GM19467 (cell line): Measurements from ENCODE around the gene HRH1.
"Not testable (repeated sequence)": the region's sequence is repeated elsewhere in the genome, so short reads cannot be mapped to it uniquely, and the experiment has no call there.

Experiments
- ATAC-seq: cut with Tn5 transposase; IDR thresholded peaks from one replicate; pipeline ENCODE4 v1.9.1; 2021; ENCODE audit warnings: mild to moderate bottlenecking, moderate library complexity; ENCODE audit not compliant: unreplicated experiment

HRH1 gene

GRCh38 chr3:11238880-11239279 is 84.6 kb downstream of the HRH1 start:
- no peak for ATAC-seq

DNA sequence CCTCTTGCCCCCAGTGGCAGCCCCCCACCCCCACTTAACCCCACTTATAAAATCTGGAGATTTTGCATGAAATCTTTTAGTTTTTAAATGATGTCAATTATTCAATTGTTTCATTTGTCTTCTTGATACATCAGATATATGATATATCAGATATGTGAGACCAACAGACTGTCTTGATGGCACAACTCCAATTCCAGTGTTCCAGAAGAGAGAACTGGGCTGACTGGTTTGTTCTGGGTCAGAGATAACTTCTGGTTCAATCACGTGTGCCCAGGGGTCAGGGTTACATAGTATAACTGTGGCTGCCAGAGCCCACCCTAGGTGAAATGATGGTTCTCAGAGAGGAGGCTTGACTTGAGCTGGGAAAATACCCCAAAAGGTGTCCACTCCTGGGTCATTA is 85.5 kb downstream of the HRH1 start:
- ATAC-seq: no peak

- ATAC-seq: no peak
Measured at GRCh38 chr3:11240496-11240895, 86.2 kb downstream of the HRH1 start.

GRCh38 chr3:11244121-11244677 is 89.9 kb downstream of the HRH1 start:
- ATAC-seq: no peak

DNA sequence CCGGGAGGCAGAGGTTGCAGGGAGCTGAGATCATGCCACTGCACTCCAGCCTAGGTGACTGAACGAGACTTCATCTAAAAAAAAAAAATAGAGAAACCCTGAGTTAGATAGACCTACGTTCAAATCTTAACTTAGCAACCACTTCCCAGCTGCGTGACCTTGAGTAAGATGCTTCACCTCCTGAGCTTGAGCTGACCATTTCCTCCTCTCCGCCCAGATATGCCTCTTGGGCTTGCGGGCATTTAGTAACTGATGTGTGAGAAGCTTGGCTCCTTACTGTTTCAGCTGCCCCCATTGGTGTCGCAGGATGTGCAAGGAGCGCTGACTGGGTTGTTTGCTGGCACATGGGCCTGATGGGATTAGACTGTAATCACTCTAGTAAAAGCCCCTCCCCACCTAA is 91.0 kb downstream of the HRH1 start:
- no peak for ATAC-seq

DNA sequence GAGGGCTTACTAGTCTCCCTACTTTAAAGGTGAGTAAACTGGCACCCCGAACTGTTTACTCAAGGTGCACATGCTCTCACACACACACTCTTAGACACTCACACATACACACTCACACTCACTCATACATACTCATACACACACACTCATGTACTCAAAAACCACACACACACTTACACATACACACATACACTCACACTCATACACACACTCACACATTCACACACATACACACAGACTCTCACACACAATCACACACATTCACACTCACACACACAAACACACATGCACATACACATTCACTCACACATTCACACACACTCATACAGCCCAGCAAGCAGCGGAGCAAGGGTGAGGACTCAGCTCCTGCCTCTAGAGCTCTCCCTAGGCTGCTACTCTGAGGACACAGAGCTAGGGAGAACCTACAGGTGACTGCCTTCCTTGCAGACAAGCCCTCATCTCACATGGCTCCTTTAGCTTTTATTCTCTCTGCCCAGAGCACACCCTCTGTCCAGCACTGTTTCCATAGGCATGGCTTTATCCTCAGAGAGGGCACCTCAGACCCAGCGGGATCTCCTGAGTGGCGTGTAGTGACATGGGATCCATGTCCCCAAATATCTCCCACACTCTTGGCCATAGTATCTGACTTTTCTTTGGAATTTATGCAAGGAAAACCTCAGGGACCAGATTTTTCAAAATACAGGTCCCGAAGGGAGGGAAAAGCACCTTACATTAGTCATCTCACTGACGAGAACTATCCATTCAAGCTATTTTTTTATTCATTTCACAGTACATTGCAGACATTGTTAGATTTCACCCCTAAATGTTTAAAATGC is 91.8 kb downstream of the HRH1 start:
- ATAC-seq: no peak

DNA sequence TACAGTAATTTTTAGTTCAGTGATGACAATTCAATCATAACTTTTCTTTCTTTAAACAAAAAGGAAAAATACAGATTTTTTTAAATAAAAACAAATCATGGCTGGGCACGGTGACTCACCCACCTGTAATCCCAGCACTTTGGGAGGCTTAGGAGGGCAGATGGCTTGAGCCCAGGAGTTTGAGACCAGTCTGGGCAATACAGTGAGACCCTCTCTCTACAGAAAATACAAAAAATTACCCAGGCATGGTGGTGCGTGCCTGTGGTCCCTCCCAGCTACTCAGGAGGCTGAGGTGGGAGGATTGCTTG is 92.3 kb downstream of the HRH1 start:
- ATAC-seq: no peak

GRCh38 chr3:11247362-11247761 is 93.1 kb downstream of the HRH1 start:
- no peak for ATAC-seq

DNA sequence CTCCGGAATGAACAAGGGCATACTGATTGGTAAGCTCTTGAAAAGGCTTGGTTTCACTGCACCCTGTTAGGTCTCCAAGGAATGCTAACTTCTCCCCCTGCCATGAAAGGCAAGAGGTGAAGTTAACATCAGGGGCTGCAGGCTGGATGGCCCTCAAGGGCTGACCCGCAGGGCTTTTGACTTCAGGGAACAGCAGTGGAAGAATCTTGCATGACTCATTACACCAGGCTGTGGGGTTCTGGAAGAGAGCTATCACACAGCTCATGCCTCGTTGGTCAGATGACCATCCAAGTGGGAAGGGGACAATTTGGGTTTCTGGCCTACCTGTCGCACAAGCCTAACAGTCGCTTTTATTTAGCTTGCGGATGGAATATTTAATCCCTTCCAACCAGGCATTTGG is 94.3 kb downstream of the HRH1 start:
- no peak for ATAC-seq

- no peak for ATAC-seq
Measured at GRCh38 chr3:11250902-11251806, 96.9 kb downstream of the HRH1 start.

DNA sequence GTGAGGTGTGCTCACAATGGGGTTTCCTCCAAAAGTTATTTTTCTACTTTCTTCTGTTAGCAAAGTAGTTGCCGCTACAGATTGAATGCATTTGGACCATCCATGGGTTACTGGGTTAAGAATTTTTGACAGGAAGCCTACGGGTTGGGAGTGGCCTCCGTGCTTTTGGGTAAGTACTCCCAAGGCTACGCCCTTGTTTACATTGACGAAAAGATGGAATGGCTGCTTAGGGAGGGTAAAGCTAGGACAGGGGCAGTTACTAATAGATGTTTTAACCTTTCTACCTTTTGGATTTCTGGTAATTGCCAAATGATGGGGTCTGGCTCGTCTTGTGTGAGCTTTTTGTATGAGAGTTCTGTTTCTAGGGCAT is 97.5 kb downstream of the HRH1 start:
- no peak for ATAC-seq

GRCh38 chr3:11254876-11255275 is 100.6 kb downstream of the HRH1 start:
- ATAC-seq: no peak

- ATAC-seq: not testable (repeated sequence)
Measured at GRCh38 chr3:11255537-11255936, 101.2 kb downstream of the HRH1 start.

DNA sequence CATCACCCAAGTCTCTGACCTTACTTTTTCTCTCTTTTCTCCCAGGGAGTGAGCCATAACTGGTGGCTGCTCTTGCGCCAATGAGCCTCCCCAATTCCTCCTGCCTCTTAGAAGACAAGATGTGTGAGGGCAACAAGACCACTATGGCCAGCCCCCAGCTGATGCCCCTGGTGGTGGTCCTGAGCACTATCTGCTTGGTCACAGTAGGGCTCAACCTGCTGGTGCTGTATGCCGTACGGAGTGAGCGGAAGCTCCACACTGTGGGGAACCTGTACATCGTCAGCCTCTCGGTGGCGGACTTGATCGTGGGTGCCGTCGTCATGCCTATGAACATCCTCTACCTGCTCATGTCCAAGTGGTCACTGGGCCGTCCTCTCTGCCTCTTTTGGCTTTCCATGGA is 104.7 kb downstream of the HRH1 start:
- no peak for ATAC-seq

- ATAC-seq: no peak
Measured at GRCh38 chr3:11260460-11260859, 106.2 kb downstream of the HRH1 start.

- ATAC-seq: no peak
Measured at GRCh38 chr3:11269007-11269406, 114.7 kb downstream of the HRH1 start.

DNA sequence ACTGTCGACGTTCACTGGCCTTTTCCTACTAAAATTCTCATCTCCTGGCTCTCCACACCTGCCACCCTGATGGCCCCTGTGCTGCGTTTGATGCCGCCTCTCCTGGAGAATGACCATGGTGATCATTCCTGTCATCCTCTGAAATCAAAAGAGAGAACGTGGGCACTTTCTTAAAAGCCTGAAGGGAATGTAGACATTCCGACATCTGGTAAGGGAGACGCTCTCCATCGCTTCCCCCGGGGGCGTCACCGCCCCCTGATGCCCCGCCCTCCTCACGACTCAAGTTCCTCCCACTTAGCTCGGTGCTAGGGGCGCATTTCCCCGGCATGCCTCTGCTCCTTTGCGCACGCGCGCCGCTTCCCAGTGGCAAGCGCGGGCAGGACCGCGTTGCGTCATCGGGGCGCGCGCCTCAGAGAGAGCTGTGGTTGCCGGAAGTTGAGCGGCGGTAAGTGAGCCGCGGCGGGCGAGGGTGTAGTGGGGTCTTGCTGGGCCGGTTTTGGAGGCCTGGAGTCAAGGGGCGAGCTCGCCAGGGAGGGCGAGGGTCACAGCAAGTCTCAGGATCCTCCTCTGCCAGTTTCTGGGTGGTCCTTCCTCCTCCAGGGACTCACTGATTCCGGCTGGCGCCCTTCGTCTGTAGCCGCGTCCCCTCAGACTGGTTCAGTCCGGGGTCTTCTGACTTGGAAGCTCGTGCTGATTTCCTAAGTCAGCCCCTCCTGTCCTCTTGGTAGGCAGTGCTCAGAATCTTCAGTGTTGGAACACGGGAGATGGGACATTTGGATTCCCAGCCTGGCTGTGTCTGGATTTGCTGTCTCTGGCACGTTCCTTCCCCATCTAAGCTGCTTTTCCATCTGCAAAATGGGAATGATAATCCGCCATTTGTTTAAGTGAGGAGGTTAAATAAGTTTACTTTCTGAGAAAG is 118.0 kb downstream of the HRH1 start, which contains the start of gene ATG7:
ATG7 (plus strand) TSS at position 412 of the 919 bp plus-strand sequence. CDS start 26,299 bp downstream, outside the sequence.
- ATAC-seq: peak; percentile 95

- ATAC-seq: no peak
Measured at GRCh38 chr3:11272906-11273574, 118.7 kb downstream of the HRH1 start.

- no peak for ATAC-seq
Measured at GRCh38 chr3:11273891-11274291, 119.6 kb downstream of the HRH1 start.

- no peak for ATAC-seq
Measured at GRCh38 chr3:11274566-11275142, 120.4 kb downstream of the HRH1 start.
